COR-L47 (cell line): ENCODE measurements around the gene BCL6.

Experiments used
- DNase-seq: peaks from one replicate; lab custom pipeline; 2025; lab: John Stamatoyannopoulos, UW

The BCL6 gene

GRCh38 chr3:187673012-187673411, 72.3 kb downstream of the BCL6 start:
- DNase-seq, result no peak
